ENCODE measurements around the gene HIVEP2.

The HIVEP2 gene

GRCh38 chr6:142738035-142738396 lies 207.0 kb downstream of the HIVEP2 start:
- DNase-seq (ENCODE audit: low read depth in 2 of 2): no peak

- no peak for DNase-seq (ENCODE audit: low read depth in 2 of 2)
These were observed 207.5 kb downstream of the HIVEP2 start for GRCh38 chr6:142737368-142738034.

- no peak for DNase-seq (ENCODE audit: low read depth in 2 of 2)
These were observed 209.8 kb downstream of the HIVEP2 start for GRCh38 chr6:142735204-142735603.

GRCh38 chr6:142732790-142733189 lies 212.2 kb downstream of the HIVEP2 start:
- DNase-seq (ENCODE audit: low read depth in 2 of 2): no peak

GRCh38 chr6:142731611-142732010 lies 213.4 kb downstream of the HIVEP2 start:
- DNase-seq (ENCODE audit: low read depth in 2 of 2): no peak

- no peak for DNase-seq (ENCODE audit: low read depth in 2 of 2)
These were observed 215.4 kb downstream of the HIVEP2 start for GRCh38 chr6:142729618-142730017.

GRCh38 chr6:142728910-142729481 lies 216.0 kb downstream of the HIVEP2 start:
- no peak for DNase-seq (ENCODE audit: low read depth in 2 of 2)

- DNase-seq (ENCODE audit: low read depth in 2 of 2): no peak
These were observed 216.6 kb downstream of the HIVEP2 start for GRCh38 chr6:142728364-142728763.

GRCh38 chr6:142726616-142727015 lies 218.4 kb downstream of the HIVEP2 start:
- no peak for DNase-seq (ENCODE audit: low read depth in 2 of 2)

GRCh38 chr6:142725024-142725770 lies 219.8 kb downstream of the HIVEP2 start:
- DNase-seq (ENCODE audit: low read depth in 2 of 2): no peak

- no peak for DNase-seq (ENCODE audit: low read depth in 2 of 2)
These were observed 222.1 kb downstream of the HIVEP2 start for GRCh38 chr6:142722841-142723240.

- DNase-seq (ENCODE audit: low read depth in 2 of 2): no peak
These were observed 223.0 kb downstream of the HIVEP2 start for GRCh38 chr6:142722012-142722411.

- no peak for DNase-seq (ENCODE audit: low read depth in 2 of 2)
These were observed 223.6 kb downstream of the HIVEP2 start for GRCh38 chr6:142721215-142721920.

GRCh38 chr6:142718667-142719191 lies 226.2 kb downstream of the HIVEP2 start:
- no peak for DNase-seq (ENCODE audit: low read depth in 2 of 2)

- no peak for DNase-seq (ENCODE audit: low read depth in 2 of 2)
These were observed 228.9 kb downstream of the HIVEP2 start for GRCh38 chr6:142716097-142716496.

- DNase-seq (ENCODE audit: low read depth in 2 of 2): no peak
These were observed 229.8 kb downstream of the HIVEP2 start for GRCh38 chr6:142714951-142715785.

- no peak for DNase-seq (ENCODE audit: low read depth in 2 of 2)
These were observed 231.0 kb downstream of the HIVEP2 start for GRCh38 chr6:142713959-142714358.

GRCh38 chr6:142712231-142712630 lies 232.7 kb downstream of the HIVEP2 start:
- DNase-seq (ENCODE audit: low read depth in 2 of 2): no peak

GRCh38 chr6:142708651-142709050 lies 236.3 kb downstream of the HIVEP2 start:
- DNase-seq (ENCODE audit: low read depth in 2 of 2): no peak

- DNase-seq (ENCODE audit: low read depth in 2 of 2): no peak
These were observed 237.7 kb downstream of the HIVEP2 start for GRCh38 chr6:142707255-142707654.

- no peak for DNase-seq (ENCODE audit: low read depth in 2 of 2)
These were observed 238.8 kb downstream of the HIVEP2 start for GRCh38 chr6:142706210-142706609.

Data from stimulated activated CD8-positive, alpha-beta memory T cell treated with anti-CD3 and anti-CD28 coated beads, Interleukin-2, amount 100 ng/mL, for 48 hours (primary cell).